Fibroblast of skin of right quadriceps (primary cell): Measurements from ENCODE around the gene DNAAF1.
"Not testable (repeated sequence)": the region's sequence is repeated elsewhere in the genome, so short reads cannot be mapped to it uniquely, and the experiment has no call there.

Experiments
- DNase-seq: peaks from one replicate; pipeline ENCODE4 v3.0.0-alpha.2; 2013

DNAAF1 gene

DNA sequence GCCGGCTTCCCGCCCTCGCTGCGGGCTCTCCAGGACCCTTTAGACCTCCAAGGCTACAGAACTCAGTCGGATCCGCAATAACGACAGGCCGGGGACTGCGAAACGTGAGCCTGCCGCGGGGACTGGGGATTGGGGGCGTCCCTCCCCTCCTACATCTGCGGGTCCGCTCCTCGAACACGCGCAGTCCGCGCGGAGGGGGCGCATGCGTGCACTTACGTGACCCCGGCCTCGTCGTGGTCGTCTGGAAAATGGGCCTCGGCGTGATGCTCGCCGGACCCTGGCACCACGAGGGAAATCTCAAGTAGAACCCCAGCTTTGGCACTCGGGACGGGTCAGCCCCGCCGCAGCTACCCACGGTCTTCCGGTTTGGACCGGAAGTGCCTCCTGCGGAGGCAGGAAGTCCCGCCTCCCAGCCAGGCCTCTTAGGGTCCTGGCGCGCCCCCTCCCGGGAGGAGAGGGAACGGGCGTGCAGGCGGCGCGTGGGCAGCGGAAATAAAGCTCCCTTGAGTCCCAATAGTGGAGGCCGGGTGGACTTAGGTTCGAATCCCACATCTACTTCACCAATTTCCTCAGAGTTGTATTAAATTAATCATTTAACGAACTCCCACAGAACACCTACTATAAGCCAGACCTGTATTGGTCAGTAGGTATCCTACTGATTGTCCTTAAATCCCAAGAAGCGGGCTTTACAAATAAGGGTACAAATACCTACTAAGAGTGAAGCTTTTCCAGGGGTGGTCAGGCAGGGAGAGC lies 41.8 kb downstream of the DNAAF1 start, which contains the start of gene TAF1C:
TSS of gene TAF1C (minus strand) at position 373 of the 753 bp plus-strand sequence. CDS start 2,069 bp downstream, outside the sequence.
- peak; percentile 92 for DNase-seq

GRCh38 chr16:84190731-84191388 lies 45.8 kb downstream of the DNAAF1 start, which contains the start of gene ADAD2:
ADAD2 (plus strand) TSS chr16:84191157; CDS start chr16:84191231, 74 bp downstream.
- DNase-seq = no peak

DNA sequence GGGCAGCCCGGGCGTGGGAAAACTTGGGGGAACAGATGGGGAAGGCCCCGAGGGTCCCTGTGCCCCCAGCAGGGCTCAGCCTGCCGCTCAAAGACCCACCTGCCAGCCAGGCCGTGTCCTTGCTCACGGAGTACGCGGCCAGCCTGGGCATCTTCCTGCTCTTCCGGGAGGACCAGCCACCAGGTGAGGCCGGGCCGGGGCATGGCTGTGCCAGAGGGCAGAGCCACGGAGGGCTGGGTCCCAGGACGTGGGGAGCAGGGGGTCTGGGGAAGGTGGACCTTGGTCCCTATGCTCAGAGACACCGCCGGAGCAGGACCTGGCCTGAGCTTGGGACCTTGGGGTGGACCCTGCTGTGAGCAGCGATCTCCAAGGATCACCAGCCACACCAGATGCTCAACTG lies 46.4 kb downstream of the DNAAF1 start:
- DNase-seq = no peak

- DNase-seq = no peak
Observed at GRCh38 chr16:84193480-84193879, 48.4 kb downstream of the DNAAF1 start.

GRCh38 chr16:84194018-84194417 lies 48.9 kb downstream of the DNAAF1 start:
- DNase-seq = no peak

DNA sequence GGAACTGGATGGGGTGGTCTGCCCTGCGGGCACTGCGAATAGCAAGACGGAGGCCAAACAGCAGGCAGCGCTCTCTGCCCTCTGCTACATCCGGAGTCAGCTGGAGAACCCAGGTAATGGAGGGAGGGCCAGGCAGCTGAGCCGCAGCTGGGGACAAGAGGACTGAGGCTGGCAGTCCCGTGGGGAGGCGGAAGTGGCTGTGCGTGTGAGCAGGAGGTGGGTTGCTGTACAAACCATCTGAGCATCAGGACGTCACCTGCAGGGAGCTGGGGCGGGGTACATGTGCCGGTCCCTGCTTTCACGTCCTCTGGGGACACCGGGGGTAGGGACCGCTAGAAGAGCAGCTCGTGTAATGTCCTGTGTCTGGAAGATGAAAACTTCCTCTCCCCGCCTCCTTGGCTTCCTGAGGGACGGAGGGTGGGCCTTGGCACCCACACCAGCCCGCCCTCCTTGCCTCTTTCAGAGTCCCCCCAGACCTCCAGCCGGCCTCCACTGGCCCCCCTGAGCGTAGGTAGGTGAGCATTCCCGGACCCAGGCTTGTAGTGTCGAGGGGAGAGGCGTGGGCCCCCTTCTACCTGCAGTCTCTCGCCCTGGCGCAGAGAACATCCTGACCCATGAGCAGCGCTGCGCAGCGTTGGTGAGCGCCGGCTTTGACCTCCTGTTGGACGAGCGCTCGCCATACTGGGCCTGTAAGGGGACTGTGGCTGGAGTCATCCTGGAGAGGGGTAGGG lies 49.5 kb downstream of the DNAAF1 start:
- no peak for DNase-seq

DNA sequence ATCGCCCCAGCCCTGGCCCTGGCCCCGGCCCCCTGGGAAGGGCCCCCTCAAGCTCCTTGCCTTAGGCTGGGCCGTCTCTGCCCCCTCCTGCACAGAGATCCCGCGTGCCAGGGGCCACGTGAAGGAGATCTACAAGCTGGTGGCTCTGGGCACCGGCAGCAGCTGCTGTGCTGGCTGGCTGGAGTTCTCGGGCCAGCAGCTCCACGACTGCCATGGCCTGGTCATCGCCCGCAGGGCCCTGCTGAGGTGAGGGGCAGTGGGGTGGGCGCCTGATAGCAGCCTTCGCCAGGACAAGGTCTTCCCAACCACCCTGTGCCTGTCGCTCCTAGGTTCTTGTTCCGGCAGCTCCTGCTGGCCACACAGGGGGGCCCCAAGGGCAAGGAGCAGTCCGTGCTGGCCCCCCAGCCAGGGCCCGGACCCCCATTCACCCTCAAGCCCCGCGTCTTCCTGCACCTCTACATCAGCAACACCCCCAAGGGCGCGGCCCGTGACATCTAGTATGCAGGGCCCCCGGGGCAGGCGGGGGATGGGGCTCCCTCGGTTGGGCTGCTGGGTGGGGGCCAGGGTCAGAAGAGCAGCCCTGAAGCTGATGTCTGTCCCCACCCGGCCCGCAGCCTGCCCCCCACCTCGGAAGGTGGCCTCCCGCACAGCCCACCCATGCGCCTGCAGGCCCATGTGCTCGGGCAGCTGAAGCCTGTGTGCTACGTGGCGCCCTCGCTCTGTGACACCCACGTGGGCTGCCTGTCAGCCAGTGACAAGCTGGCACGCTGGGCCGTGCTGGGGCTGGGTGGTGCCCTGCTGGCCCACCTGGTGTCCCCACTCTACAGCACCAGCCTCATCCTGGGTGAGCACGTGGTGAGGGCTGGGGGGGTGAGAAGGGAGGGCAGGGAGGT lies 50.3 kb downstream of the DNAAF1 start:
- no peak for DNase-seq

GRCh38 chr16:84196101-84196500 lies 51.0 kb downstream of the DNAAF1 start:
- DNase-seq = no peak

GRCh38 chr16:84196727-84197394 lies 51.8 kb downstream of the DNAAF1 start:
- DNase-seq = no peak

- DNase-seq = no peak
Observed at GRCh38 chr16:84197466-84198128, 52.5 kb downstream of the DNAAF1 start.

DNA sequence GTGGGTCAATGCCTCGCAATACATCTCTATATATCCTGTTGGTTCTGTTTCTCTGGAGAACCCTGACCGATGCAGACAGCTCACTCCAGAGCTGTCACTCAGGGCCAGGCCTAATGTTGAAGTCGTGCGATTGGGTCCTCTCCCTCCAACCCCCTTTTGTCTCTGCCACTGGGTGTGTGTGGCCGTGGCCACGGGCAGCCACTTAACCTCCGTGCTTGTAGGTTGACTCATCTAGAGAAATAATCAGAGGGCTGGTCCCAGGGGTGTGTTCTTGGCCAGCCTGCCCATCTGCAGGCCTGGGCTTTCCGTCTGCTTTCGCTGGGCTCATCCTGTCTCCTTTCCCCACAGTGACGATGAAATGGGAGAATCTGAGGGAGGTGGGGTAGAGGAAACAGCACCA lies 53.3 kb downstream of the DNAAF1 start:
- peak; percentile 31 for DNase-seq

- no peak for DNase-seq
Observed at GRCh38 chr16:84199097-84199496, 54.0 kb downstream of the DNAAF1 start.

DNA sequence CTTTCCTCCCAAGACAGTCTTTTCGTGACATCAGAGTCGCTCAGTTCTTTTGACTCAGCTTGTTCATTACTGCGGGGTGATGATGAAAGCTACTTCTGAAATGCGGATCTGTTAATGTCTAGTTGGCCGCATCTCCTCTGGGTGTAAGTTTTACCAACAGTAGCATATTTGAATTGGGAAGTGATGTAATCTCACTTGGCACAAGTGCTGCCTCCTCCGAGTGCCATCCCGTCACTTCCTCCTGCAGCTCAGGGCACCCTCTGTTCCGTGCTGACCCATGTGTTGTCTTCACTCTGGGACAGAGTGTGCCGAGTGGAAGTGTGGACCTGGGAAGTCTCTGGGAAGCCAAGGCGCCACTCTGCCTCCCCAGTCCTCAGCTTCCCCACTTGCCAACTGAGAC lies 54.8 kb downstream of the DNAAF1 start:
- no peak for DNase-seq

DNA sequence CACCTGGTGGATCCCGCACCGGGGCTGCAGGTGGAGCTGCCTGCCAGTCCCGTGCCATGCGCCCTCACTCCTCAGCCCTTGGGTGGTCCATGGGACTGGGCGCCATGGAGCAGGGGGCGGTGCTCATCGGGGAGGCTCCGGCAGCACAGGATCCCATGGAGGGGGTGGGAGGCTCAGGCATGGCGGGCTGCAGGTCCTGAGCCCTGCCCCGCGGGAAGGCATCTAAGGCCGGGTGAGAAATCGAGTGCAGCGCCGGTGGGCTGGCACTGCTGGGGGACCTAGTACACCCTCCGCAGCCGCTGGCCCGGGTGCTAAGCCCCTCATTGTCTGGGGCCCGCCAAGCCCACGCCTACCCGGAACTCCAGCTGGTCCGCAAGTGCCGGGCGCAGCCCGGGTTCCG lies 59.4 kb downstream of the DNAAF1 start:
- not testable (repeated sequence) for DNase-seq

GRCh38 chr16:84205123-84205522 lies 60.0 kb downstream of the DNAAF1 start:
- DNase-seq = not testable (repeated sequence)

- DNase-seq = no peak
Observed at GRCh38 chr16:84205976-84206691, 61.0 kb downstream of the DNAAF1 start.

GRCh38 chr16:84207251-84207650 lies 62.1 kb downstream of the DNAAF1 start:
- no peak for DNase-seq

DNA sequence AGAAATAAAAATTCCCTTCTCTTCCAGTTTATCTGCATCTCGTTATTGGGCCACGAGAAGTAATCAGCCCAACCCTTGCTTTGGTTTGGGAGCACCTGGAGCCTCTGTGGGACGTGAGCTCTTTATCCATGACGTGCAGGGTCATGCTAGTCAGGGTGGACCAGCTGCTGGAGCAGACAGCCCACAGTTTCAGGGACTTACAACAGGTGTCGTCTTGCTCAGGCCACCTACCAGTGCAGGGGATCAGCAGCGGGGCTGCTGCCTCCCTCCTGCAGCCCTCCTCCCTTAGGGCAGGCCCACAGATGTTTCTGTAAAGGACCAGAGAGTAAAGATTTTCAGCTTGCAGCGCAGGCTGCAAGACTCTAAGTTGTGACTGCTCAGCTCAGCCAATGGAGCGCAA lies 62.8 kb downstream of the DNAAF1 start:
- DNase-seq = no peak

DNA sequence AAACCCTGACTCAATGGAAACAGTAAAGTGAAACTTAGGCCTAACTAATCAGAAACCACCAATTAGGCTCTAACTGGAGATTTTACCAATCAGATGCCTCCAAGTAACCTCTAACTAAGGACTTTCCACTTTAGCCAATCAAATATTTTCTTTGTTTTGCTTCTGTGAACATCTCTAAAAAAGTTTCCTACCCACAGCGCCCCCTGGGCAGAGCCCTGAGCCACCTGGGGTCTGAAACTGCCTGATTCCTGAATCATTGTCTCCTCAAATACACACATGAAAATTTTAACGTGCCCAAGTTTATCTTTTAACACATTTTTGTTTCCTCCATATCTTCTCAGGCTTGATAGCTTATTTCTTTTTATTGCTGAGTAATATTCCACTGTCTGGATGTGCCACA lies 64.9 kb downstream of the DNAAF1 start:
- no peak for DNase-seq

DNA sequence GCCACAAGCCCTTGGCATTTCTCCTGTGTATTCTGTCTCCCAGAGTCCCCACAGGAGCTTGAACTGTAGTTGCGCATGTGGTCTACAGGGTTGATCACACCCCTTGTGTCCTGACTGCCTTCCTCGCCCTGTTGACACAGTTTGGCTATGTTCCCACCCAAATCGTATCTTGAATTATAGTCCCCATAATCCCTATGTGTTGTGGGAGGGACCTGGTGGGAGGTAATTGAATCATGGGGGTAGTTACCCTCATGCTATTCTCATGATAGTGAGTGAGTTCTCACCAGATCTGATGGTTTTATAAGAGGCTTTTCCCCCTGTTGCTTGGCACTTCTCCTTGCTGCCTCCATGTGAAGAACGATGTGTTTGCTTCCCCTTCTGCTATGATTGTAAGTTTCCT lies 67.0 kb downstream of the DNAAF1 start:
- no peak for DNase-seq

DNA sequence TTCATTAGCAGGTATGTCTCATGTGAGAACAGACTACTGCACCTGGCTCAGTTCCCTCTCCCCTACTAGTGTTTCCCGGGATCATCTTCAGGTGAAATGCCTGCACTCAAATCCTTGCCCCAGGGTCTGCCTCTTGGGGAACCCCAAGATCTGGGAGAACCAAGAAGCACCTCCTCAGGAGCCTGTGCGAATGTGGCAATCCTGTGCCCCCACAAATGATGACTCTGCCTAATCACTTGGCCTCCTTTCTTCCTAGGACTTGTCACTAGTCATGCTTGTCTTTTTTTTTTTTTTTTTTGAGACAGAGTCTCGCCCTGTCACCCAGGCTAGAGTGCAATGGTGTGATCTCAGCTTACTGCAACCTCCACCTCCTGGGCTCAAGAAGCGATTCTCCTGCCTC lies 67.5 kb downstream of the DNAAF1 start:
- no peak for DNase-seq
